HUES6 (cell line): ENCODE data around the gene TENT4B.

Source experiments
- H3K27ac ChIP-seq: 2 replicates; pipeline ENCODE4 v1.7.0; 2013; ENCODE audit warnings: low read depth, mild to moderate bottlenecking, low read length, inconsistent platforms
- H3K27me3 ChIP-seq: 2 replicates; pipeline ENCODE4 v1.6.1; 2013; ENCODE audit warnings: low read length; ENCODE audit not compliant: control insufficient read depth, insufficient read depth
- H3K36me3 ChIP-seq: 2 replicates; pipeline ENCODE4 v1.6.1; 2013; ENCODE audit warnings: low read length; ENCODE audit not compliant: control insufficient read depth, insufficient read depth
- H3K4me1 ChIP-seq: 2 replicates; pipeline ENCODE4 v1.6.1; 2013; ENCODE audit warnings: low read length; ENCODE audit not compliant: control insufficient read depth, insufficient read depth
- H3K4me3 ChIP-seq: 2 replicates; pipeline ENCODE4 v1.5.1; 2013; ENCODE audit warnings: low read depth, low read length
- H3K9ac ChIP-seq: one replicate; pipeline ENCODE4 v1.6.1; 2013; ENCODE audit warnings: mild to moderate bottlenecking, low read length
- H3K9me3 ChIP-seq: 2 replicates; pipeline ENCODE4 v1.6.1; 2013; ENCODE audit warnings: low read depth, low read length; ENCODE audit not compliant: control insufficient read depth, insufficient read depth

Gene TENT4B

GRCh38 chr16:50280932-50281331 is 127.8 kb downstream of the TENT4B start:
- H3K27ac ChIP-seq: no peak overlapping the region
- H3K9ac ChIP-seq: no peak overlapping the region
- no peak overlapping the region for H3K4me3 ChIP-seq
- H3K36me3 ChIP-seq: no peaks in the 10 kb centered on the region
- H3K4me1 ChIP-seq: peaks cover 3% of the 10 kb centered on the region; the same call in 1 of the 2 replicates
- H3K9me3 ChIP-seq: no peaks in the 10 kb centered on the region
- H3K27me3 ChIP-seq: no peaks in the 10 kb centered on the region
